GM18508 (cell line): ENCODE results near the gene PTRH1.

Source experiments
- ATAC-seq: cut with Tn5 transposase; IDR thresholded peaks from one replicate; pipeline ENCODE4 v1.9.1; 2021; ENCODE audit warnings: moderate number of reproducible peaks; ENCODE audit not compliant: insufficient read depth, unreplicated experiment

Gene PTRH1

GRCh38 chr9:127673234-127673633 lies 42.2 kb downstream of the PTRH1 start:
- no peak for ATAC-seq

- no peak for ATAC-seq
Measured at GRCh38 chr9:127667906-127668305, 47.6 kb downstream of the PTRH1 start.

- no peak for ATAC-seq
Measured at GRCh38 chr9:127667127-127667844, 48.2 kb downstream of the PTRH1 start.

GRCh38 chr9:127664678-127665507 lies 50.6 kb downstream of the PTRH1 start:
- no peak for ATAC-seq

GRCh38 chr9:127664324-127664677 lies 51.2 kb downstream of the PTRH1 start:
- no peak for ATAC-seq
